Type B pancreatic cell (in vitro differentiated cells): ENCODE measurements around the gene CPB2. TPM values are rescaled to one million over a fixed set of nuclear protein-coding genes. Genes with fewer than 3 reads are reported as not detected.

Experiments used
- DNase-seq: peaks from one replicate; pipeline ENCODE4 v3.0.0; 2021; ENCODE audit warnings: mixed read lengths; ENCODE audit not compliant: unreplicated experiment; ENCODE audit errors: extremely low spot score
- H3K27ac Mint-ChIP-seq: 2 replicates; pipeline ENCODE4 v1.8.0; 2021; ENCODE audit warnings: mild to moderate bottlenecking, mixed read lengths
- H3K27me3 Mint-ChIP-seq: 2 replicates; pipeline ENCODE4 v1.8.0; 2021; ENCODE audit warnings: mixed read lengths
- H3K36me3 Mint-ChIP-seq: 2 replicates; pipeline ENCODE4 v1.8.0; 2021; ENCODE audit warnings: mixed read lengths
- H3K4me1 Mint-ChIP-seq: one replicate; pipeline ENCODE4 v1.8.0; 2021; ENCODE audit warnings: mixed read lengths; ENCODE audit not compliant: unreplicated experiment
- H3K4me3 Mint-ChIP-seq: 2 replicates; pipeline ENCODE4 v1.8.0; 2021; ENCODE audit warnings: mild to moderate bottlenecking, mixed read lengths
- H3K9me3 Mint-ChIP-seq: 2 replicates; pipeline ENCODE4 v1.8.0; 2021; ENCODE audit warnings: mixed read lengths
- total RNA-seq: library from RNA; stranded (reverse); gene quantifications from 2 replicates; pipeline ENCODE4 v1.2.1, GENCODE V29; 2021; ENCODE audit warnings: low replicate concordance
- TF ChIP-seq, protein P1 (sequence below): fragments of 200-600 bp; sonication (generic); conservative IDR thresholded peaks from 2 replicates; pipeline ENCODE4 v1.5.0; 2021; ENCODE audit warnings: antibody characterized with exemption, mild to moderate bottlenecking

Gene CPB2
- total RNA-seq, 1 donor from 2014 or later: 0.19 TPM

DNA sequence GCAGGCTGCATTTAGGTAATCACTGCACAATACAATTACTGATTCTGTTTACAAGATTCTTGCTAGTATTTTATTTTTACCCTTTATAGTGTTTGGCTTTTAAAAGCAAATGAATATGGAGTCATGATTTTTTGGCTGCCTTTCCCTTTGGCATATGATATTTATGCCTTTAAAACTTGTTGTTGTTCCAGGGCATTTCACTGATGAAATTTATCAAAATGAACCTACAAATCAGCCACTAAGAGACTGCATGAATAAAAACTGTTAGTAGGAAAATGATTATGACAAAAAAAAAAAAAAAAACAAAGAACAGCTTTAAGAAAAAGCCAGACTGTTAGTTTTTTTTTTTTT, 2.6 kb downstream of the CPB2 start:
- peaks cover 7% of the 10 kb centered on the region for H3K4me1 Mint-ChIP-seq

DNA sequence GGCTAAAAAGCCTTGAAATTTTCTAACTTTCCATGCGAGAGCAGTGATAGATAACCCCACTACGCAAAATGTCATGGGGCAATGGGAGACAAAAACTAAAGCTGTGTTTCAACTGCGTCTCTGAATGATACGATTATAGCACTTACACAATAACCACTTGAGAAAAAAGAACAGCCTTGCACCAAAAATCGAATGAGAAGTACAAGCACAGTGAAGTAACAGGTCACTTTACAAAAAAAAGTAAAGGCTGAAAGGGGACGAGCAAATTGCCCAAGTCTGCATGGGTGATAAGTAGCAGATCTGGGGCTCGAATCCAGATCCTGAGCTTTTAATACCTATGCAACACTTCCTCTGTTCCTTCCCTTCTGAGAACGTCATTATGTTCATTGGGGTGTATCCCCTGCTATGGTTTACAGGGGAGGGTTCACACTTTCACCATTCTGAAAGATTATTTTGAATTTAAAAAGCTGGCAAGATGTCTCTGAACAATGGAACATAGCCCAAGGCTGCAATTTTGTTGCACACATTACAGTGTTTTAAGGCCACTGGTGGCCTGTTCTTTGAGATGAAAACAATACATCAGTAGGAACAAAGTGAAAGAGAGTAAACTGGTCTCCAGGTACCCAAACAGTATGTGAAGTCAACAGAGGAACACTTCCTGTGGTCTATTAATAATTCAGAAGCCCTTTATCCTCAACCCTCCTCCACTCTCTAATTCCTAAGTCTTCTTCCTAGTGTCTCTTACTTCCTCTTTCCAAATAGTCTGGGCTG, 3.2 kb downstream of the CPB2 start:
- peaks cover 7% of the 10 kb centered on the region for H3K4me1 Mint-ChIP-seq
- H3K27ac Mint-ChIP-seq: no peak overlapping the region
- H3K27me3 Mint-ChIP-seq: no peaks in the 10 kb centered on the region
- no peak overlapping the region for H3K4me3 Mint-ChIP-seq
- H3K36me3 Mint-ChIP-seq: no peaks in the 10 kb centered on the region
- H3K9me3 Mint-ChIP-seq: no peaks in the 10 kb centered on the region
- no peak for DNase-seq
- TF ChIP-seq, protein P1, sequence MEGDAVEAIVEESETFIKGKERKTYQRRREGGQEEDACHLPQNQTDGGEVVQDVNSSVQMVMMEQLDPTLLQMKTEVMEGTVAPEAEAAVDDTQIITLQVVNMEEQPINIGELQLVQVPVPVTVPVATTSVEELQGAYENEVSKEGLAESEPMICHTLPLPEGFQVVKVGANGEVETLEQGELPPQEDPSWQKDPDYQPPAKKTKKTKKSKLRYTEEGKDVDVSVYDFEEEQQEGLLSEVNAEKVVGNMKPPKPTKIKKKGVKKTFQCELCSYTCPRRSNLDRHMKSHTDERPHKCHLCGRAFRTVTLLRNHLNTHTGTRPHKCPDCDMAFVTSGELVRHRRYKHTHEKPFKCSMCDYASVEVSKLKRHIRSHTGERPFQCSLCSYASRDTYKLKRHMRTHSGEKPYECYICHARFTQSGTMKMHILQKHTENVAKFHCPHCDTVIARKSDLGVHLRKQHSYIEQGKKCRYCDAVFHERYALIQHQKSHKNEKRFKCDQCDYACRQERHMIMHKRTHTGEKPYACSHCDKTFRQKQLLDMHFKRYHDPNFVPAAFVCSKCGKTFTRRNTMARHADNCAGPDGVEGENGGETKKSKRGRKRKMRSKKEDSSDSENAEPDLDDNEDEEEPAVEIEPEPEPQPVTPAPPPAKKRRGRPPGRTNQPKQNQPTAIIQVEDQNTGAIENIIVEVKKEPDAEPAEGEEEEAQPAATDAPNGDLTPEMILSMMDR: no peak

More for the DNA sequence above, 2.6 kb downstream of the CPB2 start:
- H3K36me3 Mint-ChIP-seq: no peaks in the 10 kb centered on the region
- no peak for DNase-seq
- H3K4me3 Mint-ChIP-seq: no peak overlapping the region
- TF ChIP-seq, protein P1: no peak
- H3K27ac Mint-ChIP-seq: no peak overlapping the region
- no peaks in the 10 kb centered on the region for H3K27me3 Mint-ChIP-seq
- no peaks in the 10 kb centered on the region for H3K9me3 Mint-ChIP-seq

DNA sequence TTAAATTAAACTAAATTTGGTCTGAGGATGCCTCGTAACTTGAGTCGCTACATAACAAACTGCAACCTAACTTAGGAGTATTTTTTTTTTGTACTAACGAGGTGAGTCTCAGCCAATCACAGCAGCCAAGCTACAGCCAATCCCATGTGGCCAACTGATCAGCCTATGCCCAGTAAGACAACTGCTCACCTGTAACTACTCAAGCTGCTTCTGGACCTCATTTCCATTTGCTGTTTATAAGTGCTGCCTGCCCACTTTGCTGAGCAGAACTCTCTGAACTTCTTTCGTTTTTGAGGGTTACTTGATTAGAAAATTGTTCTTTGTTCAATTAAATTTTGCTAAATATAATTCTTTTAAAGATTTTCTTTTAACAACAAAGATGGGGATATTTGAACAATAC, 3.8 kb downstream of the CPB2 start:
- TF ChIP-seq, protein P1: no peak
- Mint-ChIP-seq H3K27me3 (no peaks in the 10 kb centered on the region), H3K4me1 (peaks cover 7% of the 10 kb centered on the region), H3K27ac (no peak overlapping the region), H3K4me3 (no peak overlapping the region), H3K9me3 (no peaks in the 10 kb centered on the region), H3K36me3 (no peaks in the 10 kb centered on the region)
- DNase-seq: no peak

DNA sequence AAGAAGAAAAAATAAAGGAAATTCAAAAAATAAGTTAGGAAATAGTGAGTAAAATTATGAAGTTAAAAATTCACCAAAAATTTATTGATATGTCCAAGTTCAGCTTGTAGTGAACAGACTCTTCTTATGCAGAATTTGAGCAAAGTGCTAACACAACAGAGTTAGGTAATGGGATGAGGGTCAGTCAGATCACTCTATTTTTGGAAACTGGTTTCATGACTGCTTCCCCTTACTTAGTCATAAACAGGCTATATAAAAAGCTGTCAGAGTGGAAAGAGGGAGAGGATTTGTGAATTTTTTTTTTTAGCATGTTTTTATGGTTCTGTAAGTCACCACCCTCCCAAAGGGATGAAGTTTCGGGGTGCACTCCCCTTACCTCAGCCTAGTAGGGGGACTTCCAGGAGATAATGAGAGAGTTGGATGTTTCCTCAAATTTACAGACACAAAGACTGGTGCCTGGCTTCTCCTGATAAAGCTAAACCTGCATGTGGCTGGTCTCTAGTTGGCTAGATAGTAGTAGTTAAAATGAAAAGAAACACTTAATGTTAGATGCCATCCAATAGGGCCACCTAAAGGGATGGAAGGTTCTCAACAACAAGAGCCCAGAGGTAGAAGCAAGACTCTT, 4.5 kb downstream of the CPB2 start:
- no peaks in the 10 kb centered on the region for H3K27me3 Mint-ChIP-seq
- no peak for DNase-seq
- H3K9me3 Mint-ChIP-seq: no peaks in the 10 kb centered on the region
- no peak overlapping the region for H3K4me3 Mint-ChIP-seq
- peaks cover 7% of the 10 kb centered on the region for H3K4me1 Mint-ChIP-seq
- TF ChIP-seq, protein P1: no peak
- no peaks in the 10 kb centered on the region for H3K36me3 Mint-ChIP-seq
- H3K27ac Mint-ChIP-seq: no peak overlapping the region

DNA sequence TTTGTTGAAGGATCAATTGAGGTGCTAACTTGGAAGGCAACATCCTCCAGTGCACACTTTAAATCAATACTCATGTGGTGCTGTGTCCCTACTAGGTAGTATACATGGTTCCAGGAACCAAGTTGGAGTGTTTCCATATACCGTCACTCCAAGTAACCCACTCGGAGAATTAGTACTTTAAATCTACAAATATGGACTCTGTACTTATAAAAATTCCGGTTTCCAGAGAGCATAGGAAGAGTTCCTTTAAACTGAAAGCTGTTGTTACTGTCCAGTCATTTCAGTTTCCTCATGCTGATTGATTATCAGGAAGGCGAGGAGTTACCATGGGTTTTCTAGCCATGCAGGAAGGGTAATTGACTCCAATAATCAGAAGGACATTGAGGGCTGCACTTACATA, 7.2 kb downstream of the CPB2 start:
- Mint-ChIP-seq H3K4me1 (peaks cover 7% of the 10 kb centered on the region), H3K27ac (no peak overlapping the region), H3K27me3 (no peaks in the 10 kb centered on the region), H3K9me3 (no peaks in the 10 kb centered on the region), H3K4me3 (no peak overlapping the region), H3K36me3 (no peaks in the 10 kb centered on the region)
- DNase-seq: no peak
- TF ChIP-seq, protein P1: no peak
